Measurements from ENCODE around the gene TEAD1.

Gene TEAD1

GRCh38 chr11:12854829-12855228 lies 180.6 kb downstream of the TEAD1 start:
- no peak overlapping the region for H2AFZ ChIP-seq (ENCODE audit: low read length)
- H3K9ac ChIP-seq (ENCODE audit: low read depth, low read length, poor library complexity): no peak overlapping the region
- no peak overlapping the region for H3K4ac ChIP-seq (ENCODE audit: low read length)
- no peak overlapping the region for H3K14ac ChIP-seq (ENCODE audit: low read length)
- peaks cover 3 to 5% of the 10 kb centered on the region in 2 donors for H3K4me1 ChIP-seq (ENCODE audit: control insufficient read depth in 2 of 2, insufficient read depth in 1 of 2, low read depth in 1 of 2, low read length in 2 of 2)
- H2BK5ac ChIP-seq (ENCODE audit: low read length): no peak overlapping the region
- H3K18ac ChIP-seq (ENCODE audit: low read length): no peak overlapping the region
- H3K4me3 ChIP-seq (ENCODE audit: low read length in 2 of 2): no peak overlapping the region
- H3K79me1 ChIP-seq (ENCODE audit: low read depth, low read length): no peaks in the 10 kb centered on the region
- no peak for DNase-seq (ENCODE audit: low spot score)
- no peak overlapping the region for H2AK5ac ChIP-seq (ENCODE audit: low read depth, low read length)
- no peak overlapping the region for H4K8ac ChIP-seq (ENCODE audit: low read depth, low read length)
- WGBS, 2 donors (ENCODE audit: extremely low coverage in 2 of 2, insufficient read length in 2 of 2, insufficient replicate concordance in 1 of 2): no CpG with 5 or more reads among the region's 3 CpGs
- H3K36me3 ChIP-seq (replicated peaks in 1 of 2; ENCODE audit: control insufficient read depth in 2 of 2, insufficient read depth in 2 of 2, low read length in 2 of 2): peaks cover 0 to 29% of the 10 kb centered on the region in 2 donors
- H4K91ac ChIP-seq (ENCODE audit: low read depth, low read length, poor library complexity): no peak overlapping the region
- no peak overlapping the region for H2BK15ac ChIP-seq (ENCODE audit: low read length)
- no peak overlapping the region for H3K4me2 ChIP-seq (ENCODE audit: insufficient read depth, low read length, poor library complexity, severe bottlenecking)
- peaks cover 0 to 4% of the 10 kb centered on the region in 2 donors for H3K9me3 ChIP-seq (replicated peaks in 1 of 2; ENCODE audit: control insufficient read depth in 2 of 2, insufficient read depth in 1 of 2, low read depth in 1 of 2, low read length in 2 of 2)
- H2BK120ac ChIP-seq (ENCODE audit: low read depth, low read length): no peak overlapping the region
- no peaks in the 10 kb centered on the region for H3K27me3 ChIP-seq (ENCODE audit: control insufficient read depth in 3 of 3, insufficient read depth in 3 of 3, low read depth in 1 of 3, low read length in 3 of 3)
- no peak overlapping the region for H2BK12ac ChIP-seq (ENCODE audit: low read length)
- no peak overlapping the region for H3K23ac ChIP-seq (ENCODE audit: low read depth, low read length, poor library complexity)
- H3K27ac ChIP-seq (replicated peaks; ENCODE audit: low read length): no peak overlapping the region

GRCh38 chr11:12856338-12856737 lies 182.1 kb downstream of the TEAD1 start:
- Histone ChIP-seq H2AFZ (ENCODE audit: low read length) (no peak overlapping the region), H4K91ac (ENCODE audit: low read depth, low read length, poor library complexity) (no peak overlapping the region), H2BK120ac (ENCODE audit: low read depth, low read length) (no peak overlapping the region), H3K9ac (ENCODE audit: low read depth, low read length, poor library complexity) (no peak overlapping the region), H3K4me3 (ENCODE audit: low read length in 2 of 2) (no peak overlapping the region), H3K18ac (ENCODE audit: low read length) (no peak overlapping the region), H3K14ac (ENCODE audit: low read length) (no peak overlapping the region), H3K4me1 (ENCODE audit: control insufficient read depth in 2 of 2, insufficient read depth in 1 of 2, low read depth in 1 of 2, low read length in 2 of 2) (peaks cover 9 to 10% of the 10 kb centered on the region in 2 donors), H3K9me3 (replicated peaks in 1 of 2; ENCODE audit: control insufficient read depth in 2 of 2, insufficient read depth in 1 of 2, low read depth in 1 of 2, low read length in 2 of 2) (peaks cover 0 to 4% of the 10 kb centered on the region in 2 donors), H2BK5ac (ENCODE audit: low read length) (no peak overlapping the region), H3K4me2 (ENCODE audit: insufficient read depth, low read length, poor library complexity, severe bottlenecking) (no peak overlapping the region), H2BK12ac (ENCODE audit: low read length) (no peak overlapping the region), H3K27ac (replicated peaks; ENCODE audit: low read length) (no peak overlapping the region), H3K36me3 (replicated peaks in 1 of 2; ENCODE audit: control insufficient read depth in 2 of 2, insufficient read depth in 2 of 2, low read length in 2 of 2) (peaks cover 0 to 21% of the 10 kb centered on the region in 2 donors), H2BK15ac (ENCODE audit: low read length) (no peak overlapping the region), H4K8ac (ENCODE audit: low read depth, low read length) (no peak overlapping the region), H3K23ac (ENCODE audit: low read depth, low read length, poor library complexity) (no peak overlapping the region), H3K27me3 (ENCODE audit: control insufficient read depth in 3 of 3, insufficient read depth in 3 of 3, low read depth in 1 of 3, low read length in 3 of 3) (no peaks in the 10 kb centered on the region), H3K4ac (ENCODE audit: low read length) (no peak overlapping the region), H2AK5ac (ENCODE audit: low read depth, low read length) (no peak overlapping the region), H3K79me1 (ENCODE audit: low read depth, low read length) (no peaks in the 10 kb centered on the region)
- WGBS, 2 donors (ENCODE audit: extremely low coverage in 2 of 2, insufficient read length in 2 of 2, insufficient replicate concordance in 1 of 2): no CpG with 5 or more reads among the region's 3 CpGs
- no peak for DNase-seq (ENCODE audit: low spot score)

- Histone ChIP-seq H4K8ac (ENCODE audit: low read depth, low read length) (no peak overlapping the region), H3K79me1 (ENCODE audit: low read depth, low read length) (no peaks in the 10 kb centered on the region), H2AK5ac (ENCODE audit: low read depth, low read length) (no peak overlapping the region), H3K14ac (ENCODE audit: low read length) (no peak overlapping the region), H3K4me1 (ENCODE audit: control insufficient read depth in 2 of 2, insufficient read depth in 1 of 2, low read depth in 1 of 2, low read length in 2 of 2) (peaks cover 14 to 16% of the 10 kb centered on the region in 2 donors), H3K4me3 (ENCODE audit: low read length in 2 of 2) (no peak overlapping the region), H3K4ac (ENCODE audit: low read length) (no peak overlapping the region), H3K4me2 (ENCODE audit: insufficient read depth, low read length, poor library complexity, severe bottlenecking) (no peak overlapping the region), H2BK5ac (ENCODE audit: low read length) (no peak overlapping the region), H3K27me3 (ENCODE audit: control insufficient read depth in 3 of 3, insufficient read depth in 3 of 3, low read depth in 1 of 3, low read length in 3 of 3) (no peaks in the 10 kb centered on the region), H2BK12ac (ENCODE audit: low read length) (no peak overlapping the region), H2BK120ac (ENCODE audit: low read depth, low read length) (no peak overlapping the region), H2BK15ac (ENCODE audit: low read length) (no peak overlapping the region), H3K23ac (ENCODE audit: low read depth, low read length, poor library complexity) (no peak overlapping the region), H3K9me3 (replicated peaks in 1 of 2; ENCODE audit: control insufficient read depth in 2 of 2, insufficient read depth in 1 of 2, low read depth in 1 of 2, low read length in 2 of 2) (peaks cover 0 to 4% of the 10 kb centered on the region in 2 donors), H3K9ac (ENCODE audit: low read depth, low read length, poor library complexity) (no peak overlapping the region), H3K36me3 (replicated peaks in 1 of 2; ENCODE audit: control insufficient read depth in 2 of 2, insufficient read depth in 2 of 2, low read length in 2 of 2) (peaks cover 0 to 21% of the 10 kb centered on the region in 2 donors), H3K27ac (replicated peaks; ENCODE audit: low read length) (no peak overlapping the region), H4K91ac (ENCODE audit: low read depth, low read length, poor library complexity) (no peak overlapping the region), H3K18ac (ENCODE audit: low read length) (no peak overlapping the region), H2AFZ (ENCODE audit: low read length) (no peak overlapping the region)
- no CpG with 5 or more reads among the region's 5 CpGs for WGBS, 2 donors (ENCODE audit: extremely low coverage in 2 of 2, insufficient read length in 2 of 2, insufficient replicate concordance in 1 of 2)
- no peak for DNase-seq (ENCODE audit: low spot score)
Measured at GRCh38 chr11:12857572-12857971, 183.4 kb downstream of the TEAD1 start.

GRCh38 chr11:12859872-12860657 lies 185.8 kb downstream of the TEAD1 start:
- no peak overlapping the region for H3K9ac ChIP-seq (ENCODE audit: low read depth, low read length, poor library complexity)
- H2BK15ac ChIP-seq (ENCODE audit: low read length): no peak overlapping the region
- no peak overlapping the region for H2BK12ac ChIP-seq (ENCODE audit: low read length)
- H3K27ac ChIP-seq (replicated peaks; ENCODE audit: low read length): no peak overlapping the region
- peaks cover 0 to 4% of the 10 kb centered on the region in 2 donors for H3K9me3 ChIP-seq (replicated peaks in 1 of 2; ENCODE audit: control insufficient read depth in 2 of 2, insufficient read depth in 1 of 2, low read depth in 1 of 2, low read length in 2 of 2)
- no peak overlapping the region for H3K4me2 ChIP-seq (ENCODE audit: insufficient read depth, low read length, poor library complexity, severe bottlenecking)
- peaks cover 18 to 37% of the 10 kb centered on the region in 2 donors for H3K4me1 ChIP-seq (ENCODE audit: control insufficient read depth in 2 of 2, insufficient read depth in 1 of 2, low read depth in 1 of 2, low read length in 2 of 2)
- no peak overlapping the region for H2BK120ac ChIP-seq (ENCODE audit: low read depth, low read length)
- H3K79me1 ChIP-seq (ENCODE audit: low read depth, low read length): no peaks in the 10 kb centered on the region
- no peak overlapping the region for H2AFZ ChIP-seq (ENCODE audit: low read length)
- no peak overlapping the region for H3K4me3 ChIP-seq (ENCODE audit: low read length in 2 of 2)
- H3K36me3 ChIP-seq (replicated peaks in 1 of 2; ENCODE audit: control insufficient read depth in 2 of 2, insufficient read depth in 2 of 2, low read length in 2 of 2): peaks cover 0 to 21% of the 10 kb centered on the region in 2 donors
- no peaks in the 10 kb centered on the region for H3K27me3 ChIP-seq (ENCODE audit: control insufficient read depth in 3 of 3, insufficient read depth in 3 of 3, low read depth in 1 of 3, low read length in 3 of 3)
- H2BK5ac ChIP-seq (ENCODE audit: low read length): no peak overlapping the region
- H3K23ac ChIP-seq (ENCODE audit: low read depth, low read length, poor library complexity): no peak overlapping the region
- H4K91ac ChIP-seq (ENCODE audit: low read depth, low read length, poor library complexity): no peak overlapping the region
- H3K14ac ChIP-seq (ENCODE audit: low read length): no peak overlapping the region
- no peak overlapping the region for H3K4ac ChIP-seq (ENCODE audit: low read length)
- WGBS, 2 donors (ENCODE audit: extremely low coverage in 2 of 2, insufficient read length in 2 of 2, insufficient replicate concordance in 1 of 2): no CpG with 5 or more reads among the region's 3 CpGs
- H2AK5ac ChIP-seq (ENCODE audit: low read depth, low read length): no peak overlapping the region
- no peak overlapping the region for H4K8ac ChIP-seq (ENCODE audit: low read depth, low read length)
- H3K18ac ChIP-seq (ENCODE audit: low read length): no peak overlapping the region
- no peak for DNase-seq (ENCODE audit: low spot score)

Data from neuronal stem cell (in vitro differentiated cells).